HG03457 (cell line): Measurements from ENCODE around the gene UMOD.

Experiments used
- ATAC-seq: cut with Tn5 transposase; IDR thresholded peaks from one replicate; pipeline ENCODE4 v1.9.1; 2021; ENCODE audit warnings: moderate number of reproducible peaks; ENCODE audit not compliant: unreplicated experiment

The UMOD gene

DNA sequence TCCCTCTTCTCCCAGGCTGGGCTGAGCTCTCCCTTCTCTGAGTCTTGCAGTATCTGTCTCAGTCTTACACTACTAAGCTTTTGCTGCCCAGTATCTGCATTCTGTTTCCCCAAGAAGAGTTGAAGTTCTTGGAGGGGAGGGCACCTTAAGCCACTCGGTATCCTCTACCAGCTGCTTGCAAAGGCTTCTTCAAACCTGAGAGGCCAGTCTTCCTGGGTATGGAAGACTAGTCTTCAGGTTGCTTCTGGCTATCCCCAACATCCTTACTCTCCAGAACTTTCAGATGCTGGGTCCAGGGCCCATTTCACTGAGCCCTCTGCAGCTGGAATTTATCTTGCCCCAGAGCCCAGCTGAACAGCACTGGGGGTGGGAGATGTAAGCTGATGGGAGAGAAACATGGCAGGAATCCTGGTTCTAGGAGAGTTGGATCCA is 45.3 kb downstream of the UMOD start:
- no peak for ATAC-seq

DNA sequence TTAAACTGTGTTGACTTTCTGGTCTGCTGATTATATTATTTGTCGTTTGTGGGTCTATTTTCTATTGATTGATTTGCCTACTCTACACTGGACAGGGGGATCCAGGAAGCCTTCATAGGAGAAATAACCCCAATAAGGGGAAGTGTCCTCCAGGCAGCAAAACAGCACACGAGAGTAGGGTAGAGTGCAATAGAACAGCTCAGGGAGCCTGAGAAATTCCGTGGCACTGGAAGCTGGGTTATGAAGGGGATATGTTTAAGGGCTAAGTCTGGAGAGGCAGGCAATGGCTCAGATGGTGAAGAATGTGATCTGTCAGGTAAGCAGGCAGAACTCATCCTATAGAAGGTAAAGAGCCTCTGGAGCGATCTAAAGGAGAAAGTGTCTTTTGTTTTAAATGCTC is 46.1 kb downstream of the UMOD start:
- ATAC-seq = no peak

DNA sequence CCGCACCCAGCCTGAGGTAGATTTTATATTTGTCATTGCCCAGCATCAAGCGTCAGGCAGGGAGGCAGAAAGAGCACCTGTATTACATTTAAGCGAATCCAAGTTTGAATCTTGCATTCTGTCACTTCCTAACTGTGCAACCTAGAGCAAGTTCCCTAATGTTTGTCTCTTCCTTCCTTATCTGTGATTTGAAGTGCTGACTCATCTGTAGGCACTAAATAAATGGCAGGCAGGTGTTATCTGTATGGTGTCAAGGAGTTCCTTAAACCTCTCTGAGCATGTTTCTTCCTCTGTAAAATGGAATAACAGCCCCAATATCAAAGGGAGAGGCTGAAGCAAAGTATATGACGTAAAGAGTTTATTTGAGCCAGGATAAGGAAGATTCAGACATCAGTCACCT is 49.5 kb downstream of the UMOD start:
- no peak for ATAC-seq

GRCh38 chr16:20302389-20302788 is 50.1 kb downstream of the UMOD start:
- no peak for ATAC-seq

DNA sequence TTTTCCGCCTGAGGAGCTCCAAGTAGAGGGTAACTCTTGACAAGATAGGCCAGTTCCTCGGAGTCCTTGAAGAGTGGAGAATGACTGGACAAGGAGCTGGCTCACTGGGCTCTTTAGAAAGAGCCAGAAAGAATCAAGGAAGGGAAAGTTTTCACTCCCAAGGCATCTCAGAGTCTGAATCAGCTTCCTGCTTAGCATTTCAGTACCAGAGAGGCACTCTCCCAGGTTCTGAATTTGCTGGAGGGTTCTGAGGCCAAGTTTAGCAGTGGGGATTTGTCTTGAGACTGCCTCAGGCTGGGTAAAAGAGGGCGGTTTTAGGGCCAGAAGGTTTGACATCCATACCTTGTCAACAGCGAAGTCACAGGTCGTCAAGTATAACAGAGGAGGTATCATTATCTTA is 50.7 kb downstream of the UMOD start:
- no peak for ATAC-seq

GRCh38 chr16:20300312-20301097 is 52.0 kb downstream of the UMOD start:
- ATAC-seq = no peak

DNA sequence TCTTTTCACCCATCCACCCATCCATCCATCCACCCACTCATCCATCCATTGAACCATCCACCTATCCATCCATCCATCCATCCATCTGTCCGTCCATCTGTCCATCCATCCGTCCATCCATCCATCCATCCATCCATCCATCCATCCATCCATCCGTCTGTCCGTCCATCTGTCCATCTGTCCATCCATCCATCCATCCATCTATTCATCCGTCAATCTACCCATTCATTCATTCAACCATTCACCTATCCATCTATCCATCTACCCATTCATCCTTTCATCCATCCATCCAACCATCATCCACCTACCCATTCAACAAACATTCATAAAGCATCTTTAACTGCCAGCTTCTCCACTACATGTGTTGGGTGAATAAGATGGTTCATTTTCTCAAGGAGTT is 54.1 kb downstream of the UMOD start:
- no peak for ATAC-seq

GRCh38 chr16:20291208-20292206 is 61.0 kb downstream of the UMOD start:
- no peak for ATAC-seq

- no peak for ATAC-seq
Observed at GRCh38 chr16:20289571-20289970, 62.9 kb downstream of the UMOD start.

DNA sequence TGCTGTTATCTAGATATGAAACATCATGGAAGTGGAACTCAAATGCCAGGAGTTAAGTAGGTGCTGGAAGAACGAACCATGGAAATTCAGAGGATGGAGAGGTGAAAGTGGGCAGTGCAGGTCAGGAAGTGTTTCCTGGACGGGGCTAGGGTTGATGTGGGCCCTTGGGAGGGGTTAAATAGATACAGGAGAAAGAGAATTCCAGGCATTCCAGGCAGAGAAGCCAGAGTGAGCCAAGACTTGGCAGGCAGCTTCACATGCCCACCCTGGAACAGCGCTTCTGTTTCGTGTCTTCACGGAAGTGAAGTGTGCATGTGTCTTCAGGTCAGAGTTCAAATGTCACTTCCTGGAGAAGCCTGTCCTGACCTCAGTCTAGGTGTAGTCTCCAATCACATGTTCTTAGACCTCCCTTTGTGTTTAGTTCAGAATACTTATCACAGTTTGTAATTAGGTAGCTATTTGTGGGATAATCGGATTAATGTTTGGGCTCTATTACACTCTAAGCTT is 66.5 kb downstream of the UMOD start:
- ATAC-seq = no peak
